Measurements from ENCODE around the gene FUS. TPM values are rescaled to one million over a fixed set of nuclear protein-coding genes. Genes with fewer than 3 reads are reported as not detected.
A peak's percentile ranks its signal among the peaks of the same experiment; 100 is the strongest.
"Not testable (repeated sequence)": the region's sequence is repeated elsewhere in the genome, so short reads cannot be mapped to it uniquely, and the experiment has no call there.

FUS gene
- total RNA-seq, 1 donor from 2014 or later = 984 TPM

DNA sequence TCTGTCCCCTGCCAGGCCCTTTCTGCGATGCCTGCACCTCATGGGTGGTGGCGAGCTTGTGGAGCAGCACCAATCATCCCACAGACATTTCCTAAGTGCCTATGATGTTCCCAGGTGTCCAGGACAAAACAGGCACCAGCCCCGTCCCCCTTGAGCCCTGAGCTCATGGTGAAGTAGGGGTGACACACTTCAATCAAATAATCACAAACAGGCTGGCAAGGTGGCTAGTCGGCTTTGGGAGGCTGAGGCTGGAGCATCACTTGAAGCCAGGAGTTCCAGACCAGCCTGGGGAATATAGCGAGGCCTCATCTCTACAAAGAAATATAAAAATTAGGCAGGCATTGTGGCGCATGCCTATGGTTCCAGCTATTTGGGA lies 43.7 kb upstream of the FUS start:
- no peak overlapping the region for H3K27ac Mint-ChIP-seq (ENCODE audit: unreplicated experiment)
- no peak for DNase-seq (ENCODE audit: low read depth, low spot score)

DNA sequence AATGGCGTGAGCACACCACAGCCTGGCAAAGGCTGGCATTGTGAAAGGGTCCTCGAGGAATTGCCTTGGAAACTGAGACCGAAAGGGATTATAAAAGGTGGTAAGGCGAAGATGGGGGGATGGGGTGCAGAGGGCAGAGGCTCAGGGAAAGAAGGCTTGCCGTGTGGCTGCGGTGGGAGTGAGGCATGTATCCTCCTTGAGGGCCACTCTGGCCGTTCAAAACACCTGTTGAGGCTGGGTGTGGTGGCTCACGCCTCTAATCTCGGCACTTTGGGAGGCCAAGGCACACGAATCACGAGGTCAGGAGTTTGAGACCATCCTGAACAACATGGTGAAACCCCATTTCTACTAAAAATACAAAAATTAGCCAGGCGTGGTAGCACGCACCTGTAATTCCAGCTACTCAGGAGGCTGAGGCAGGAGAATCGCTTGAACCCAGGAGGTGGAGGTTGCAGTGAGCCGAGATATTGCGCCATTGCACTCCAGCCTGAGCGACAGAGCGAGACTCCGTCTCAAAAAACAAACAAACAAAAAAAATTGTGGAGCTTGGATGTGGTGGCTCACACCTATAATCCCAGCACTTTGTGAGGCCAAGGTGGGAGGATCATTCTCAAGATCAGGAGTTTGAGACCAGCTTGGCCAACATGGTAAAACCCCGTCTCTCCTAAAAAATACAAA lies 43.0 kb upstream of the FUS start:
- peaks cover 24% of the 10 kb centered on the region for H3K4me1 Mint-ChIP-seq
- not testable (repeated sequence) for DNase-seq (ENCODE audit: low read depth, low spot score); H3K4me3 Mint-ChIP-seq; H3K36me3 Mint-ChIP-seq (ENCODE audit: low read depth); H3K27ac Mint-ChIP-seq (ENCODE audit: unreplicated experiment); H3K9me3 Mint-ChIP-seq
- peaks cover 12% of the 10 kb centered on the region for H3K27me3 Mint-ChIP-seq (ENCODE audit: low read depth)

More for the DNA sequence above, 43.7 kb upstream of the FUS start:
- no peaks in the 10 kb centered on the region for H3K9me3 Mint-ChIP-seq
- H3K27me3 Mint-ChIP-seq (ENCODE audit: low read depth) = peaks cover 12% of the 10 kb centered on the region
- peaks cover 21% of the 10 kb centered on the region for H3K4me1 Mint-ChIP-seq
- TF ChIP-seq, protein P1, sequence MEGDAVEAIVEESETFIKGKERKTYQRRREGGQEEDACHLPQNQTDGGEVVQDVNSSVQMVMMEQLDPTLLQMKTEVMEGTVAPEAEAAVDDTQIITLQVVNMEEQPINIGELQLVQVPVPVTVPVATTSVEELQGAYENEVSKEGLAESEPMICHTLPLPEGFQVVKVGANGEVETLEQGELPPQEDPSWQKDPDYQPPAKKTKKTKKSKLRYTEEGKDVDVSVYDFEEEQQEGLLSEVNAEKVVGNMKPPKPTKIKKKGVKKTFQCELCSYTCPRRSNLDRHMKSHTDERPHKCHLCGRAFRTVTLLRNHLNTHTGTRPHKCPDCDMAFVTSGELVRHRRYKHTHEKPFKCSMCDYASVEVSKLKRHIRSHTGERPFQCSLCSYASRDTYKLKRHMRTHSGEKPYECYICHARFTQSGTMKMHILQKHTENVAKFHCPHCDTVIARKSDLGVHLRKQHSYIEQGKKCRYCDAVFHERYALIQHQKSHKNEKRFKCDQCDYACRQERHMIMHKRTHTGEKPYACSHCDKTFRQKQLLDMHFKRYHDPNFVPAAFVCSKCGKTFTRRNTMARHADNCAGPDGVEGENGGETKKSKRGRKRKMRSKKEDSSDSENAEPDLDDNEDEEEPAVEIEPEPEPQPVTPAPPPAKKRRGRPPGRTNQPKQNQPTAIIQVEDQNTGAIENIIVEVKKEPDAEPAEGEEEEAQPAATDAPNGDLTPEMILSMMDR (conservative IDR thresholded peaks at IDR 0.05) = no peak
- H3K36me3 Mint-ChIP-seq (ENCODE audit: low read depth) = no peaks in the 10 kb centered on the region
- H3K4me3 Mint-ChIP-seq = peak overlapping the region; percentile 36

DNA sequence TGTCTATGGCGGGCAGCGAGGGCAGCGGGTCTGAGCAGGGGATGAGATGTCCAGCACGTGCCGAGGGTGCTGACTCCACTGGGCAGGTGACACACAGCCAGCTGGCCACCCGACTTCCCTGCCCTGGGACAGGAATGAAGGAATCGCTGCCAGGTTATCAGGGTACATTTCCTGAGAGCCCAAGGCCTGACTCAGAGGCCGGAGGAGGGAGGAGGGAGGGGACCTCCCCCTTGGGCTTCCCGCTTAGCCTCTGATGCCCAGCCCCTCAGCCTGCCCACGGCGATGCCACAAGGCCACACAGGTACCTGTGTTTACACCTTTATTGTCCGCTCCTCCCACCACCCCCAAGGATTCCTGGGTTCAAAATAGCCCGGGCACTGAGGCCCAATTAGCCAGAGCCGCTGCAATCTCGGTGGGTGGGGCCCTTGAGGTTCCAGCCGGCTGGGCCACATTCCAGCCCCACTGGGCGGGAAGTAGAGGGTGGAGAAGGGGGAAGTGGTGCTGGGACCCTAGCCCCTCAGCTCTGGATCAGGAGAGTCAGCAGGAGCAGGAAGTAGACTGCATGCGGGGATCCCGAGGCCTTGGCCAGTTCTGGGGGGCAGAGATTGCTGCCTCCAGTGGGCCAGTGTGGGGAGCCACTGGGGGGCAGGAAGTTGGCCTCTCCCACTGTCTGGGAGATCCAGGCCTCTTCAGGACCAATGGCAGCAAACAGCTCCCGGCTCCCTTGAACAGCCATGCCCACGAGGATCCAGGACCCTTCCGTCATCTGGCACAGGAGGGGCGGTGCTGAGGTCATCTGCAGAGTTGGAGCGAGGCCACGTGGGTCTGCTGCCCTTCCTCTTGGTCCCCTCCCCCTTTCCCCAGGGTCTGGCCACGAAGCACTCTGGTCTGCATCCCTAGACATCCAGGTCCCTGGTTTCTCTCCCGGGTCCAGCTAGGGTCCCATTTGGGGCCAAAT lies 41.0 kb upstream of the FUS start:
- H3K27ac Mint-ChIP-seq (ENCODE audit: unreplicated experiment) = no peak overlapping the region
- TF ChIP-seq, protein P1 (conservative IDR thresholded peaks at IDR 0.05) = no peak
- H3K4me3 Mint-ChIP-seq = no peak overlapping the region
- DNase-seq (ENCODE audit: low read depth, low spot score) = no peak
- no peaks in the 10 kb centered on the region for H3K36me3 Mint-ChIP-seq (ENCODE audit: low read depth)
- no peaks in the 10 kb centered on the region for H3K9me3 Mint-ChIP-seq
- peaks cover 14% of the 10 kb centered on the region for H3K27me3 Mint-ChIP-seq (ENCODE audit: low read depth)
- peaks cover 21% of the 10 kb centered on the region for H3K4me1 Mint-ChIP-seq

DNA sequence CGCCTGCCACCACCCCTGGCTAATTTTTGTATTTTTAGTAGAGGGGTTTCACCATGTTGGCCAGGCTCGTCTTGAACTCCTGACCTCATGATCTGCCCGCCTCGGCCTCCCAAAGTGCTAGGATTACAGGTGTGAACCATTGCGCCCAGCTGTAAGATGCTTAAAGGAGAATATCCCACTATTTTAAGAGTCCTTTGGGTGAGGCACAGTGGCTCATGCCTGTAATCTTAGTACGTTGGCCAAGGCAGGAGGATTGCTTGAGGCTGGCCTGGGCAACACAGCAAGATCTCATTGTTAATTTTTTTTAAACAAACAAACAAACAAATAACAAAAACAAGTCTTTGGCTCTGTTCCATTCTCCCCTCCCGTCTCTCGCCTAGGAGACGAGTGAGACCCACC lies 38.9 kb upstream of the FUS start:
- H3K4me3 Mint-ChIP-seq; H3K27ac Mint-ChIP-seq (ENCODE audit: unreplicated experiment): not testable (repeated sequence)

DNA sequence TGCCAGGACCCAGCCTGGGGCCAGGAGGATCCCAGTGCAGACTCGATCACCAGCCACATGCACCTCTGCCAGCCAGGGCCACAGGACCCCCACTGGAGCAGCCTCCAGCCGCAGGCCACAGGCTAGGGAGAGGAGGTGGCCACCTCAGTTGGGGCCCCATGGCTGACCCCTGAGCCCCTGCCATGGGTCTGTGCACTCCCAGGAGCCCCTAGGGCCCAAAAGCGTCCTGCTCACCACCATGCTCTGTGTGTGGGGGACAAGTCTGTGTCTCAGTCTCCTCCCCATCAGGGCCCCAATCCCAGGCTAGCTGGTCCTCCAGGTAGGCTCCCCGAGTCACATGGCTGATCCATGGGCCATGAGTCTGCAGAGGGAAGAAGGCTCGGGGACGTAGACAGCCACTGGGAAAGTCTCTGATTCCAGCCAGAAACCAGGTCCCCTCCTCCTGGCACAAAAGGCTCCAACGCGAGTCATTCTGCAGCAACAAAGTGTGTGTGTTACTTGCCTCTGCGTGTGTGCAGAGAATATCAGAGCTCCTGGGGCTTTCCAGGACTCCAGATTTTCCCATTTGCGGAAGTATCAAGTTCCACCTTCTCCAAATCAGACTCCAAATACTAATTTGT lies 38.3 kb upstream of the FUS start:
- Mint-ChIP-seq H3K36me3 (ENCODE audit: low read depth) (no peaks in the 10 kb centered on the region), H3K4me3 (peak overlapping the region; percentile 84), H3K4me1 (peaks cover 6% of the 10 kb centered on the region), H3K27ac (ENCODE audit: unreplicated experiment) (peak overlapping the region; percentile 89), H3K9me3 (no peaks in the 10 kb centered on the region), H3K27me3 (ENCODE audit: low read depth) (peaks cover 20% of the 10 kb centered on the region)
- TF ChIP-seq, protein P1 (conservative IDR thresholded peaks at IDR 0.05) = no peak
- no peak for DNase-seq (ENCODE audit: low read depth, low spot score)

More for the DNA sequence above, 38.9 kb upstream of the FUS start:
- not testable (repeated sequence) for H3K9me3 Mint-ChIP-seq; H3K36me3 Mint-ChIP-seq (ENCODE audit: low read depth); H3K4me1 Mint-ChIP-seq; DNase-seq (ENCODE audit: low read depth, low spot score)
- H3K27me3 Mint-ChIP-seq (ENCODE audit: low read depth) = peaks cover 17% of the 10 kb centered on the region

DNA sequence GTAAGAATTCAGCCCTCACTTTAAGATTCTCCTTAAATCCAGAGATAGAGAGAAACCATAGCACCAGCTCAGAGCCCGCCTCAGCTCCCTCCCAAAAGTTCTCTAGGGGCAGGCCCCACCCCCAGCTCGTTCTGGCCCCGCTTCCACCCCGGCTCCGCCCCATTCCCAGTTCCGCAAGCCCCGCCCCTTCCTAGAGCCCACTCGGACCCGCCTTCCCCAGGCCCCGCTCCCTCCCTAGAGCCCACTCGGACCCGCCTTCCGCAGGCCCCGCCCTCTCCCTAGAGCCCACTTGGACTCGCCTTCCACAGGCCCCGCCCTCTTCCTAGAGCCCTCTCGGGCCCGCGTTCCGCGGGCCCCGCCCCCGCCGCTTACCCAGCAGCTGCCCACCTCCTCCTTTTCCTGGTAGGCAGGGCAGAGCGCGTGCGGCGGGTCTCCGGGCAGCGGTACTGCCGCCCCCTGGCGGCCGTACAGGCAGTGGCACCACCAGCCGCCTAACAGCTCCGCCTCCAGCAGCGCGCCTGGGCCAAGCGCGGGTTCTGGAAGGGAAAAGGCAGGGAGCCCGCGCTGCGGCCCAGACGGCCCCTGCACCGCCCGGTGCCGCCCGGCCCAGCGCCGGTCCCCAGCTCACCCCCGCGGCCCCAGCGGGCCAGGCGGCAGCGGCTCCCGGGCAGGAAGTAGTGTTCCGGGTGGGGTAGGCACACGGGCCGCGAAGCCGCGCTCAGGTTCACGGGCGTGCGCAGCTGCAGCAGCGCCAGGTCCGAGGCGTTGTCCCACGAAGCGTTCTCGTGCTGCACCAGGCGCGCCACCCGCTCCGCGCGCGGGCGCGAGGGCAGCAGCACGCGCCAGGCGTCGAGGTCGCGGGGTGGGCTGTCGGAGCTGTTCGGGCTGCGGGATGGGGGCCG lies 37.6 kb upstream of the FUS start:
- Mint-ChIP-seq H3K4me3 (peak overlapping the region; percentile 84), H3K9me3 (no peaks in the 10 kb centered on the region), H3K27ac (ENCODE audit: unreplicated experiment) (peak overlapping the region; percentile 89), H3K27me3 (ENCODE audit: low read depth) (peaks cover 27% of the 10 kb centered on the region), H3K36me3 (ENCODE audit: low read depth) (no peaks in the 10 kb centered on the region), H3K4me1 (peaks cover 6% of the 10 kb centered on the region)
- TF ChIP-seq, protein P1 (conservative IDR thresholded peaks at IDR 0.05) = peak; percentile 98
- DNase-seq (ENCODE audit: low read depth, low spot score) = peak; percentile 99
